HepG2 (cell line): ENCODE results near the gene CREB3. TPM values are rescaled to one million over a fixed set of nuclear protein-coding genes. Genes with fewer than 3 reads are reported as not detected.

Source experiments
- ATAC-seq: fragments of 200-7000 bp; cut with Tn5 transposase; 3 replicates; pipeline ENCODE4 v1.9.1; 2020; ENCODE audit warnings: mild to moderate bottlenecking, moderate library complexity
- BruUV-seq: library from RNA; stranded (reverse); fragments of 400-500 nt; replicated peaks from 2 replicates; lab custom pipeline; 2021; lab: Mats Ljungman, UMichigan
- CTCF ChIA-PET: fragments of 300-600 bp; formaldehyde crosslinking; extraction: SDS; loops from one replicate; lab custom pipeline; 2021; ENCODE audit warnings: low total read pairs, inconsistent platforms, low intra/inter-chr PET ratio; lab: Yijun Ruan, JAX
- POLR2A ChIA-PET: fragments of 350-600 bp; sonication (Branson Sonifier 250); formaldehyde crosslinking; loops from one replicate; lab custom pipeline; 2020; ENCODE audit warnings: antibody characterized with exemption, inconsistent platforms; lab: Yijun Ruan, JAX
- DNase-seq: peaks from one replicate; pipeline ENCODE4 v3.0.0-alpha.2; 2015; ENCODE audit warnings: low spot score
- FAIRE-seq: peaks from 3 replicates; lab custom pipeline; 2011; peaks lifted over from hg19 to GRCh38; lab: Jason Lieb, UNC
- H2AFZ ChIP-seq: one replicate; pipeline ENCODE4 v1.6.1; 2011; ENCODE audit warnings: low read length, inconsistent platforms
- H3K27ac ChIP-seq: fragments of 300-600 bp; 3 replicates; pipeline ENCODE4 v1.8.0; 2011; ENCODE audit warnings: mixed run types, mild to moderate bottlenecking, mixed read lengths, low read length, inconsistent platforms; ENCODE audit not compliant: insufficient read depth; ENCODE audit errors: extremely low read length
- H3K27me3 ChIP-seq, 2 experiments: fragments of 200-600 bp in 1 of 2; 2 replicates in 1 of 2; 3 replicates in 1 of 2; pipeline versions ENCODE4 v1.6.0 to v1.8.0; 2011; ENCODE audit warnings: low read length in 2 of 2, mild to moderate bottlenecking in 2 of 2, moderate library complexity in 2 of 2, inconsistent platforms in 1 of 2; ENCODE audit not compliant: insufficient read depth in 2 of 2, control insufficient read depth in 1 of 2
- H3K36me3 ChIP-seq, 2 experiments: fragments of 200-600 bp in 1 of 2; replicated peaks in 1 of 2; 2 replicates in 1 of 2; 3 replicates in 1 of 2; pipeline versions ENCODE4 v1.5.1 to v1.8.0; 2011; ENCODE audit warnings: low read length in 2 of 2, inconsistent platforms in 1 of 2; ENCODE audit not compliant: insufficient read depth in 2 of 2, control insufficient read depth in 1 of 2
- H3K4me1 ChIP-seq: 2 replicates; pipeline ENCODE4 v1.5.1; 2012; ENCODE audit warnings: low read length, inconsistent platforms; ENCODE audit not compliant: insufficient read depth
- H3K4me2 ChIP-seq: 2 replicates; pipeline ENCODE4 v1.6.0; 2011; ENCODE audit warnings: low read depth, low read length, inconsistent platforms
- H3K4me3 ChIP-seq, 3 experiments: fragments of 200-600 bp in 1 of 3; sonication (generic), shearing (Covaris generic) in 1 of 3; replicated peaks in 1 of 3; 2 replicates each; pipeline ENCODE4 v1.5.1; 2011 to 2016; ENCODE audit warnings: low read length in 3 of 3, inconsistent platforms in 2 of 3, low read depth in 2 of 3, mild to moderate bottlenecking in 2 of 3, control low read depth in 1 of 3, mixed read lengths in 1 of 3; ENCODE audit not compliant: insufficient read depth in 1 of 3
- H3K79me2 ChIP-seq: one replicate; pipeline ENCODE4 v1.6.1; 2011; ENCODE audit warnings: low read length, inconsistent platforms; ENCODE audit not compliant: insufficient read depth
- H3K9ac ChIP-seq: 2 replicates; pipeline ENCODE4 v1.6.0; 2011; ENCODE audit warnings: mild to moderate bottlenecking, low read depth, low read length, inconsistent platforms; ENCODE audit not compliant: insufficient read depth
- H3K9me3 ChIP-seq: 2 replicates; pipeline ENCODE4 v1.5.1; 2012; ENCODE audit warnings: mild to moderate bottlenecking, low read length
- H4K20me1 ChIP-seq: 2 replicates; pipeline ENCODE4 v1.6.0; 2011; ENCODE audit warnings: inconsistent platforms, mild to moderate bottlenecking, low read length, moderate library complexity; ENCODE audit not compliant: insufficient read depth
- CREB1 ChIP-seq, 2 experiments: fragments of 450-650 bp in 1 of 2; IDR thresholded peaks; 2 replicates each; pipeline ENCODE4 v1.6.1; 2016 to 2017; ENCODE audit warnings: control low read depth in 1 of 2, mild to moderate bottlenecking in 1 of 2, missing compliant biosample characterization in 1 of 2, missing genetic modification characterization in 1 of 2
- HIVEP1 ChIP-seq: sonication (generic); formaldehyde crosslinking; IDR thresholded peaks from 2 replicates; pipeline ENCODE4 v1.4.0; 2020; ENCODE audit warnings: mild to moderate bottlenecking, missing genetic modification reagents
- MAFK ChIP-seq, 2 experiments: IDR thresholded peaks in 1 of 2; conservative IDR thresholded peaks in 1 of 2; 2 replicates each; pipeline ENCODE4 v1.6.1; 2011; ENCODE audit warnings: improper control_type of control experiment in 2 of 2, low read length in 2 of 2
- ZBTB33 ChIP-seq: sonication (generic); formaldehyde crosslinking; IDR thresholded peaks from 2 replicates; pipeline ENCODE4 v1.4.0; 2020; ENCODE audit warnings: missing genetic modification reagents
- ZNF263 ChIP-seq: sonication (generic); formaldehyde crosslinking; IDR thresholded peaks from 2 replicates; pipeline ENCODE4 v1.4.0; 2020; ENCODE audit warnings: missing genetic modification reagents
- ZNF781 ChIP-seq: sonication (generic); formaldehyde crosslinking; IDR thresholded peaks from 2 replicates; pipeline ENCODE4 v1.5.1; 2020; ENCODE audit warnings: borderline replicate concordance, mild to moderate bottlenecking, missing genetic modification reagents; ENCODE audit errors: not compliant biosample characterization
- WGBS: methylation state at CpG from one replicate; pipeline ENCODE4 v1.1.6; 2017; ENCODE audit warnings: low lambda C conversion rate; 5-methylcytosine and 5-hydroxymethylcytosine counted together
- in situ Hi-C: cut with HindIII; loops from 2 replicates; pipeline ENCODE4 v1.10.0; 2017; ENCODE audit warnings: low pct_unique_long_range_greater_than_20kb; ENCODE audit not compliant: extremely low pct_ligation_motif_present
- intact Hi-C: fragments of 100-400 bp; cut with micrococcal nuclease; formaldehyde crosslinking; loops from one replicate; pipeline ENCODE4 v1.10.0; 2022; ENCODE audit not compliant: unreplicated experiment
- polyA plus RNA-seq, 8 experiments: library from polyadenylated mRNA; depleted of rRNA in 3 of 8; stranded (reverse) in 7 of 8; unstranded in 1 of 8; fragments of >200 nt; fragmentation: Illumina TruSeq in 4 of 8; extraction: Trizol in 4 of 8; gene quantifications; 2 replicates each; pipeline versions ENCODE4 v1.2.1 to v1.2.3, GENCODE V29; 2011 to 2016; ENCODE audit warnings: low read depth in 4 of 8, missing spikeins in 1 of 8, mixed read lengths in 1 of 8; ENCODE audit not compliant: insufficient read depth in 1 of 8
- total RNA-seq, 5 experiments: library from RNA; depleted of rRNA; stranded (reverse); fragments of >200 nt; fragmentation: Illumina TruSeq; extraction: Trizol; gene quantifications; 2 replicates each; pipeline ENCODE4 v1.2.3, GENCODE V29; 2016; ENCODE audit warnings: low read depth in 1 of 5

Gene CREB3
- total and polyA plus RNA-seq, 2 of the 13 experiments (the other 11 are each of a cell fraction or from before 2014, with no cell fraction given), result 11.1 to 34.2 TPM

GRCh38 chr9:35759795-35760194 is 27.3 kb downstream of the CREB3 start:
- TF ChIP-seq MAFK (conservative IDR thresholded peaks at IDR 0.05 in 1 of 2, IDR thresholded peaks at IDR 0.05 in 1 of 2; ENCODE audit: low read length in 2 of 2), result no peak
- TF ChIP-seq ZBTB33 (CRISPR knock-in tag), result peak; percentile 93
- no peak for TF ChIP-seq ZNF781 (CRISPR knock-in tag)
- no peak for TF ChIP-seq HIVEP1 (CRISPR knock-in tag)
- CTCF ChIA-PET, result no interaction called here
- H3K36me3 ChIP-seq, result no peaks in the 10 kb centered on the region
- in situ Hi-C loops (no loop called here), intact Hi-C loops (no loop called here)
- POLR2A ChIA-PET, result interaction anchor here (0.7 to 2.0 kb wide), 2 partner anchors 11 to 12 kb away, joined by 3 to 9 read pairs; partner anchors contain the start of genes GBA2 and RGP1
- no peak overlapping the region for H2AFZ ChIP-seq
- FAIRE-seq, result no peak
- H4K20me1 ChIP-seq, result no peaks in the 10 kb centered on the region
- BruUV-seq, result no TSS peak
- H3K79me2 ChIP-seq, result peaks cover 46% of the 10 kb centered on the region
- ATAC-seq, result no peak
- H3K27me3 ChIP-seq, result no peaks in the 10 kb centered on the region; a peak in 1 of 5 replicates
- H3K4me3 ChIP-seq, result no peak overlapping the region
- no peaks in the 10 kb centered on the region for H3K9me3 ChIP-seq
- H3K9ac ChIP-seq, result no peak overlapping the region
- no peak overlapping the region for H3K27ac ChIP-seq
- H3K4me1 ChIP-seq, result peaks cover 33% of the 10 kb centered on the region
- no peak for DNase-seq
- 98% methylated on average over 4 of the region's 4 CpGs for WGBS
- H3K4me2 ChIP-seq, result no peak overlapping the region

GRCh38 chr9:35760651-35761050 is 28.2 kb downstream of the CREB3 start:
- TF ChIP-seq CREB1 (IDR thresholded peaks at IDR 0.05), result no peak
- TF ChIP-seq CREB1 (CRISPR knock-in tag; IDR thresholded peaks at IDR 0.05), result no peak
- 0 out of 2 replicates have a peak, but pooled peaks have one; percentile 22 for TF ChIP-seq ZNF263
- H3K4me3 ChIP-seq, result no peak overlapping the region
- no peak overlapping the region for H3K4me2 ChIP-seq
- DNase-seq (no peak), ATAC-seq (no peak), FAIRE-seq (no peak)
- intact Hi-C loops, result no loop called here
- in situ Hi-C loops, result no loop called here
- no peak overlapping the region for H2AFZ ChIP-seq
- H3K9me3 ChIP-seq, result no peaks in the 10 kb centered on the region
- POLR2A ChIA-PET, result no interaction called here
- no peaks in the 10 kb centered on the region for H4K20me1 ChIP-seq
- H3K27me3 ChIP-seq, result no peaks in the 10 kb centered on the region; a peak in 1 of 5 replicates
- H3K4me1 ChIP-seq, result peaks cover 33% of the 10 kb centered on the region
- no TSS peak for BruUV-seq
- CTCF ChIA-PET, result no interaction called here
- 95% methylated on average over 2 of the region's 2 CpGs for WGBS
- no peak overlapping the region for H3K9ac ChIP-seq
- H3K27ac ChIP-seq, result no peak overlapping the region
- no peaks in the 10 kb centered on the region for H3K36me3 ChIP-seq
- H3K79me2 ChIP-seq, result peaks cover 46% of the 10 kb centered on the region
